ENCODE results near the gene URAD.

URAD gene

GRCh38 chr13:27954406-27954851 lies 34.1 kb downstream of the URAD start:
- DNase-seq, result peak; percentile 21

- peak; percentile 42 for DNase-seq
These were observed 34.7 kb downstream of the URAD start for GRCh38 chr13:27953676-27954405.

GRCh38 chr13:27952876-27953675 lies 35.4 kb downstream of the URAD start:
- DNase-seq, result no peak

DNA sequence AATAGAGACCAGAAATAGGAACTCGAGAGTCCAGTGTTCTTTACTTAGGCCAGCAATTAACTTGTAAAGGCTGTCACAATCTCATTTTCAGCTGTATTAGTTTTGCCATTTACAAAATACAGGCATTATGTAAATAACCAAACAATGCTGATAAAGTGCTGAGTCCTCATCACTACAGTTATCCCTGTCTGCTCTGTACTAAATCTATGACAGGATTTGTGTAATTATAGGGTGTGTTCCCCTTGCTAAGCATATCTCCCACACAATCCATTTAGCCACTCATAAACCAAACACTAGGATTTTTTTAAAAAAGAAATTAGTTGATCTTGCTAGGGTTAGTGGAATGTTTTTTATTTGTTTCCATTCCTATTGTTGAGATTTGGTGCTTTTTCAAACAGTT lies 45.5 kb downstream of the URAD start:
- DNase-seq, result no peak

- peak; percentile 6 for DNase-seq
These were observed 54.7 kb downstream of the URAD start for GRCh38 chr13:27933580-27934328.

GRCh38 chr13:27933118-27933517 lies 55.4 kb downstream of the URAD start:
- DNase-seq, result no peak

DNA sequence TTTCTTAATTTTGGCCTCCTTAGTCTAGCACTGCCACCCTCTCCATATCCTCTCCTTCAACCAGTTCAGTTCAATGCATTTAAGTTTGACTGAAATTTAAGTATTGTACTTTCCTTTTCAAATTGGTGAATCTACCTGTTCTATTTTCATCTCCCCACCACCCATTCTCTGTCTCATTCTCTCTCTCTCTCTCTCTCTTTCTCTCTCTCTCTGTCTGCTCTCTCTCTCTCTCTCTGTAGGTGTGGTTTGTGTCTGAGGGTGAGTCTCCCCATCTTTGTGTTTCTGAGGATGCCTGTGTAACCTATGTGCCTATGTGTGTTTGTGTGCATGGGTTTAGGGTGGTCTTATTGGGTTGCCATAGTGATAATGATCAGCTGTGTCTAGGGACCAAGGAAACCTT lies 58.6 kb downstream of the URAD start:
- no peak for DNase-seq

DNA sequence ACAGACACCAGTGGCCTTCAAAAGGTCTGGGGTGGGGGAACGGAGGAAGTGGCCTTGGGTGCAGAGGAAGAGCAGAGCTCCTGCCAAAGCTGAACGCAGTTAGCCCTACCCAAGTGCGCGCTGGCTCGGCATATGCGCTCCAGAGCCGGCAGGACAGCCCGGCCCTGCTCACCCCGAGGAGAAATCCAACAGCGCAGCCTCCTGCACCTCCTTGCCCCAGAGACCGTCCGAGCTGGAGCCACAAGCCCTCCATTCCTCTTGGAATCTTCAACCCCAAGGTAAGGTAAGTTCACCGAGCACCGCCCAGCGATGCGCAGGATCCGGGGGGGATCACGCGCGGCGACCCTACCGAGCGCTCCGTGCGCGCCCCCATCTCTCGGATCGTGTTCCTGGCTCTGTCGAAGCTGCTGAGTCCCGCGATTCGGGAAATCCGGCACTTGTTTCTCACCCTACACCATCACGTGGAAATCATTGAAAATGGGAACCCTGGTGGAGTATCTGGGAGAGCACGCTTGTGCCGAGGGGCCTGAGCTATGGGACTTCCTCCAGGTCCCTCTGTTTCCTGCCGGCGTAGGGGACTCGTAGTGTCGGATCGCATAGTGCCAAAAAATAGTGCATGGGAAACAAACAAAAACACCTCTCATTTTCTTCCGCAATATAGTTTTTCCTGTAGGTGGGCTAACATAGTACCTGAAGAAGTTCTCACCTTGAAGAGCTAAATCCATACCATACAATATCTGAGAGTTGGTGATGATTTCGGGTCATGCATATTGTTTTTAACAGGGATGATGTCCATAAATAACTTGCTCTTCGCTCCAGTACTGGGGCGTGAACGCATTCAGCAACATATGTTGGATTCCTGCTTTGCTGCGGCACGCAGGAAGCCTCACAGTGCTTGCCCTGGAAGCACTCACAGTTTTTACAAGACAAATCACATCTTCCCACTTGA lies 59.4 kb downstream of the URAD start:
- no peak for DNase-seq

GRCh38 chr13:27928353-27928804 lies 60.1 kb downstream of the URAD start:
- no peak for DNase-seq
